Pulmonary artery endothelial cell (primary cell): ENCODE data around the gene ANKDD1B. TPM values are rescaled to one million over a fixed set of nuclear protein-coding genes. Genes with fewer than 3 reads are reported as not detected.
A peak's percentile ranks its signal among the peaks of the same experiment; 100 is the strongest.
"Not testable (repeated sequence)": the region's sequence is repeated elsewhere in the genome, so short reads cannot be mapped to it uniquely, and the experiment has no call there.

Experiments used
- DNase-seq: peaks from one replicate; pipeline ENCODE4 v3.0.0-alpha.2; 2011; ENCODE audit warnings: low read depth, low spot score
- total RNA-seq: library from RNA; depleted of rRNA; stranded (reverse); fragments of >200 nt; gene quantifications from 2 replicates; pipeline ENCODE4 v1.2.3, GENCODE V29; 2014

The ANKDD1B gene
- total RNA-seq = 0.20 and 1.1 TPM in 2 replicates

- DNase-seq = no peak
Measured at GRCh38 chr5:75611311-75612225, at the start of gene ANKDD1B. ANKDD1B (plus strand) TSS chr5:75611453; CDS start chr5:75611635, 182 bp downstream.

GRCh38 chr5:75565991-75566709 is 45.1 kb upstream of the ANKDD1B start:
- DNase-seq = not testable (repeated sequence)

DNA sequence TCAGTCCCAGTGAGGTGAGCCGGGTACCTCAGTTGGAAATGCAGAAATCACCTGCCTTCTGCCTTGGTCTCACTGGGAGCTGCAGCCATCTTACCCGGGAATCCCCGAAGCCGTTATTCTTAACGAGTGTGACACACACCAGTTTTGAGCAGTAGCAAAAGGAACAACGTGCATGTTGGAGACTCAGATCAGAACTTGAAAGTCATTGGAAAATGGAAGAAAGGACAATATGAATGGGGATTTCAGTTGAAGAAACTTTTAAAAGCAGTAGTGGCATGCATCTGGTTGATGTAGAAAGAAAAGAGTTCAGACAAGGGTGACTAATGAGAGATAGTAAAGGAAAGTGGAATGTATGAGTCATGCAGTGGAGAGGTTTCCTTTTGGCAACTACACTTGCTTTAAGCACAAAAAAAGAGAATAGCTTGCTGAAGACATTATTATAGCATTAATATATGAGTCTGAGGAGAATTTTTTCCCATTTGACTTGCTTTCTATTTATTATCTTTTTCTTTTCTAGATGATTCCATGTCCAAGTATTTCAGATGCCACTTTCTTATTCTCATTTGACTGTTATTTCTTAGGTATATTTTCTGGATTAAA is 44.4 kb upstream of the ANKDD1B start:
- DNase-seq = peak; percentile 89

- no peak for DNase-seq
Measured at GRCh38 chr5:75567710-75568109, 43.5 kb upstream of the ANKDD1B start.

GRCh38 chr5:75568202-75568601 is 43.1 kb upstream of the ANKDD1B start:
- DNase-seq = no peak

DNA sequence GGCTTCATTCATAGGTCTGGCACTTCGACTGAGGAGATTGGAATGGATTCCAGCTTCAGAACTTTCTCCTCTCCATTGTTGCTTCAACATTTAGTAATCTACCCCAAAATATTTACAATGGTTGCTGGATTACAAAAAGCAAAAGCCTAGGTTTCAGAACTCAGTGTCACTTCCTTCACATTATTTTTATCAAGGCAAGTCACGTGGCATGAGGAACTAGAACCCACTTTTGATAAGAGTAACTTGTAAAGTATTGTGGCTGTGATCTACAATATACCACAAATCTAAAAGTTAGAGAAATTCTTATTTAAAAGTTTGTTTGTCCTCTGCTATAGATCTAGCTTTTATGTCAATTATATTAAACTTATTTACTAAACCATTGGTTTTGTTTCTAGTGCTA is 39.7 kb upstream of the ANKDD1B start:
- DNase-seq = no peak

- no peak for DNase-seq
Measured at GRCh38 chr5:75574791-75575190, 36.5 kb upstream of the ANKDD1B start.

DNA sequence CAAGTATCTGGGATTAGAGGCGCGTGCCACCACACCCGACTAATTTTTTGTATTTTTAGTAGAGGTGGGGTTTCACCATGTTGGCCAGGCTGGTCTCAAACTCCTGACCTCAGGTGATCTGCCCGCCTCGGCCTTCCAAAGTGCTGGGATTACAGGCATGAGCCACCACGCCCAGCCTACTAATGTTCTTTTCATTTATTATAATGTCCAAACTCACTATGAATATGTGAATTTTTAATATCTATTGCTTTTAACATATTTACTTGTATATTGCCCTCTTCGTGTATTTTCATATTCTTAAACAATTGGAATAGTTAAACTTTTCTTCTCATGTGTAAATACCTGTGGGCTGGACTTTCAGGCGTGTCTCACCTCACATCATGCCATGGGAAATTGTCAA is 33.0 kb upstream of the ANKDD1B start:
- DNase-seq = not testable (repeated sequence)

DNA sequence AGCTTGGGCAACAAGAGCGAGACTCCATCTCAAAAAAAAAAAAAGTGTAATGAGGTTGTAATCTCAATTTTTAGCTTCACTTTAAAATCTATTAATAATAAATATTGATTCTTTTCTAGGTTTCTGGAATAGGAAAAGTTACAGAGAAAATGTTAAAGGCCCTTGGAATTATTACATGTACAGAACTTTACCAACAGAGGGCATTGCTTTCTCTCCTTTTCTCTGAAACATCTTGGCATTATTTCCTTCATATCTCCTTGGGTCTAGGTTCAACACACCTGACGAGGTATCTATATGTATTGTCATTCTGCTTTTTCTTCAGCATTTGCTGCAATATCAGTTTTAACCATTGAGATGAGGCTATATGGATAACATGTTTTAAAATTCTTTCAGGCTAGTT is 26.6 kb upstream of the ANKDD1B start:
- no peak for DNase-seq

DNA sequence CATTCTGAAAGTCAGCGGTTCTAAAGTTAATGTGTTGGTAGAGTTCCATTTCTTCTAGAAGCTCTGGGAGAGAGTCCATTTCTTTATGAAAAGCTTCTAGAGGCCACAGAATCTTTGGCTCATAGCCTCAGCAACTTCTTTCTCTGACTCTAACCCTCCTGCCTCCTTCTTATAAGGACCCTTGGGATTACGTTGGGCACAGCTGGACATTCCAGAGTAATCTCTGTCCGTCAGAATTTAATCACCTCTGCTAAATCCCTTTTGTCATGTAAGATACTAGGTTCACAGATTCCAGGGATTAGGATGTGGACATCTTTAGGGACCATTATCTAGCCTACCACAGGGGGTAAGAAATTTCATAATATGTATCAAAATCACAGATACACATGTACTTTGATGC is 22.6 kb upstream of the ANKDD1B start:
- DNase-seq = no peak

DNA sequence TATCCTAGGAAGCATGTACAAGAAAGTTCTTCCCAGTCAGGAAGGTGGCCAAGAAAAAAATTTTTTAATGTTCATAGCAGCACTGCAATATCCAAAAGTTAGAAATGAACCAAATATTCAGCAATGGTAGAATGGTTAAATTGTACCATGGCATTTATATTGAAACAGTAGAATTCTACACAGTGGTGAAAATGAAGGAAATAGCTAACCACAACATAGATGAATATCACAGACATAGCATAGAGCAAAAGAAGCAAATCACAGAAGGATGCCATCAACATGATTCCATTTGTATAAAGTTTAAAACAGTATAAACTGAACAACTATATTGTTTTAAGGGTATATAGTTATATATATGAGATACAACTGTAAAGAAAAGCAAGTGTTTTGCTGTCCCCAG is 10.7 kb upstream of the ANKDD1B start:
- no peak for DNase-seq

- no peak for DNase-seq
Measured at GRCh38 chr5:75601567-75601966, 9.7 kb upstream of the ANKDD1B start.

DNA sequence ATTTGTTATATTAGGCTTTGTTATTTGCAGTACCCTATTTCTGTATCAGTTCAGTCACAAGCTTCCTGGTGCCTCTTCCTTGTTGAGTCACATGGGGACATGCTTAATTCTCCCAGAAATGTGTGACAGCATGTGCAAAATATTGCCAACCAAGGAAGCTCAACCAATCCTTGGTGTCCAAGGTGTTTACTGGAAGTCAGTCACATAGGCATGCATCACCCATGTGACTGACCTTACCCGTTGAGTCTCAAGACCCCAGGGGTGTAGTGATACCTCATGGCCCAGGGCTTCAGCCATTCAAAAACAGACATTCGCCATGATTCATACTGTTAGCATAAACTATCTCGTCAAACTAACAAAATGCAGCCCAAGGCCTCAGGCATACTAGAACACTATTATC is 9.3 kb upstream of the ANKDD1B start:
- DNase-seq = no peak

GRCh38 chr5:75603371-75603770 is 7.9 kb upstream of the ANKDD1B start:
- DNase-seq = no peak

DNA sequence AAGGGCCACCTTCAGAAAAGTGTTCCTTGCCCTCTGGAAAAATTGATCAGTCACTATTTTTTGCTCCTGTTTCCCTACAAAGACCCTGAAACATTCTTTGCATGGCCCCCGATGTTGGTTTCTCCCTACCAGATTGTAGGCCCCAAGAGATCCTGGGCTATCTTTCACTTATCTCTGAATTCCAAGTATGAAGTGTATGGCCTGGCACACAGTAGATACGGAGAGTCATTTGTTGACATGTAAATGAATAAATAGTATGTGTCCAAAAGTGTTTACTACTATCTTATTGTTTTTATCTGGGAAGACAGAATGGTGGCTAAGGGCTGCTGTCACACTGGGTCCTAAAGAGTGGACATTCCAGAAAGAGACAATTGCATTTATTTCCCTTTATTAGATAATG is 7.4 kb upstream of the ANKDD1B start:
- no peak for DNase-seq

GRCh38 chr5:75607341-75607740 is 3.9 kb upstream of the ANKDD1B start:
- DNase-seq = not testable (repeated sequence)

GRCh38 chr5:75608870-75609269 is 2.4 kb upstream of the ANKDD1B start:
- no peak for DNase-seq

DNA sequence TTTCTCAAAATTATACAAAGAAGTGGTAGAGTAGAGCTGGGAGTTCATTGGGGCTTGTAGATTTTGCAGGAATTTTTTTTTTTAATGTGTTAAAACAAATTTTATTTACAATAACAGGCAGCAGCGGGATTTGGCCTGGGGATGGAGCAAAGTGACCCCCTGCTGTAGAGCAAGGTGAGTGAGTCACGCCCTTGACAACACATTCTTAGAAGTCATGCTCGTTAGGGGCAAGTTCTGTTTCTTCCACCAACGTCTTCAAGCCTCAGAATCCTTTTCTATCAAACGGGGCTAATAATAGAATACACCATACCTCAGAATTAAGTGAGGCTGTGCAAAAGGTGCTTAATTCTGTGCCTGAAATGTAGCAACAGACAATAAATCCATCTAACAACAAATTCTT is 1.1 kb upstream of the ANKDD1B start:
- DNase-seq = no peak

DNA sequence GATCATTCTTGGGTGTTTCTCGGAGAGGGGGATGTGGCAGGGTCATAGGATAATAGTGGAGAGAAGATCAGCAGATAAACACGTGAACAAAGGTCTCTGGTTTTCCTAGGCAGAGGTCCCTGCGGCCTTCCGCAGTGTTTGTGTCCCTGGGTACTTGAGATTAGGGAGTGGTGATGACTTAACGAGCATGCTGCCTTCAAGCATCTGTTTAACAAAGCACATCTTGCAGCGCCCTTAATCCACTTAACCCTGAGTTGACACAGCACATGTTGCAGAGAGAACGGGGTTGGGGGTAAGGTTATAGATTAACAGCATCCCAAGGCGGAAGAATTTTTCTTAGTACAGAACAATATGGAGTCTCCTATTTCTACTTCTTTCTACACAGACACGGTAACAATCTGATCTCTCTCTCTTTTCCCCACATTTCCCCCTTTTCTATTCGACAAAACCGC is 368 bp upstream of the ANKDD1B start:
- not testable (repeated sequence) for DNase-seq

- DNase-seq = no peak
Measured at GRCh38 chr5:75612226-75612569, 945 bp downstream of the ANKDD1B start.

GRCh38 chr5:75612901-75613300 is 1.6 kb downstream of the ANKDD1B start:
- no peak for DNase-seq

GRCh38 chr5:75614176-75614575 is 2.9 kb downstream of the ANKDD1B start:
- DNase-seq = no peak
